CD14-positive monocyte (primary cell): ENCODE measurements around the gene LBHD2. TPM values are rescaled to one million over a fixed set of nuclear protein-coding genes. Genes with fewer than 3 reads are reported as not detected.

ENCODE experiments used
- DNase-seq, 3 donors: peaks; one replicate each; pipeline ENCODE4 v3.0.0-alpha.2; 2011 to 2022
- H2AFZ ChIP-seq: 2 replicates; pipeline ENCODE4 v1.6.0; 2012; ENCODE audit warnings: mild to moderate bottlenecking, low read depth, low read length, inconsistent platforms; ENCODE audit not compliant: insufficient read depth, poor library complexity, severe bottlenecking
- H3K27ac ChIP-seq, 2 donors: 1 replicate in 1 of 2; 2 replicates in 1 of 2; pipeline ENCODE4 v1.5.1; 2012 to 2013; ENCODE audit warnings: low read length in 2 of 2, control low read depth in 1 of 2, inconsistent platforms in 1 of 2, low read depth in 1 of 2, mild to moderate bottlenecking in 1 of 2
- H3K27me3 ChIP-seq, 2 donors: one replicate each; pipeline versions ENCODE4 v1.6.0 to v1.6.1; 2011 to 2013; ENCODE audit warnings: low read length in 2 of 2; ENCODE audit not compliant: control insufficient read depth in 2 of 2, insufficient read depth in 2 of 2
- H3K36me3 ChIP-seq, 2 donors: replicated peaks in 1 of 2; 1 replicate in 1 of 2; 2 replicates in 1 of 2; pipeline versions ENCODE4 v1.5.1 to v1.6.1; 2012 to 2013; ENCODE audit warnings: low read length in 2 of 2, control low read depth in 1 of 2, inconsistent platforms in 1 of 2, mild to moderate bottlenecking in 1 of 2; ENCODE audit not compliant: insufficient read depth in 2 of 2, control insufficient read depth in 1 of 2
- H3K4me1 ChIP-seq, 2 donors: 1 replicate in 1 of 2; 2 replicates in 1 of 2; pipeline versions ENCODE4 v1.5.1 to v1.6.1; 2012 to 2013; ENCODE audit warnings: low read length in 2 of 2, control low read depth in 1 of 2, inconsistent platforms in 1 of 2, mild to moderate bottlenecking in 1 of 2, moderate library complexity in 1 of 2; ENCODE audit not compliant: insufficient read depth in 2 of 2, control insufficient read depth in 1 of 2
- H3K4me2 ChIP-seq: replicated peaks from 2 replicates; pipeline ENCODE3; 2012; ENCODE audit warnings: low read length, moderate library complexity, mild to moderate bottlenecking; ENCODE audit not compliant: poor library complexity, severe bottlenecking; ENCODE audit errors: extremely low read depth
- H3K4me3 ChIP-seq, 3 experiments: fragments of 200-600 bp in 1 of 3; sonication (generic) in 1 of 3; replicated peaks in 1 of 3; 1 replicate in 2 of 3; 2 replicates in 1 of 3; pipeline ENCODE4 v1.5.1; 2011 to 2013; ENCODE audit warnings: low read length in 3 of 3, mild to moderate bottlenecking in 3 of 3, control low read depth in 2 of 3, low read depth in 2 of 3, inconsistent platforms in 1 of 3, moderate library complexity in 1 of 3
- H3K79me2 ChIP-seq: 2 replicates; pipeline ENCODE4 v1.6.0; 2012; ENCODE audit warnings: mild to moderate bottlenecking, control low read depth, inconsistent platforms, low read length, moderate library complexity; ENCODE audit not compliant: insufficient read depth
- H3K9ac ChIP-seq: 2 replicates; pipeline ENCODE4 v1.6.0; 2017; ENCODE audit warnings: low read length, mild to moderate bottlenecking; ENCODE audit not compliant: insufficient read depth, poor library complexity, severe bottlenecking
- H3K9me3 ChIP-seq, 2 donors: replicated peaks in 1 of 2; 1 replicate in 1 of 2; 2 replicates in 1 of 2; pipeline versions ENCODE4 v1.5.1 to v1.6.1; 2012 to 2013; ENCODE audit warnings: low read length in 2 of 2, control low read depth in 1 of 2; ENCODE audit not compliant: control insufficient read depth in 1 of 2, insufficient read depth in 1 of 2
- H4K20me1 ChIP-seq: 2 replicates; pipeline ENCODE4 v1.6.0; 2012; ENCODE audit warnings: mild to moderate bottlenecking, low read length, control low read depth, moderate library complexity; ENCODE audit not compliant: insufficient read depth
- H3K27ac Mint-ChIP-seq, 7 donors: one replicate each; pipeline ENCODE4 v1.8.0; 2020; ENCODE audit warnings: mild to moderate bottlenecking in 7 of 7, mixed read lengths in 7 of 7, moderate library complexity in 6 of 7, inconsistent platforms in 2 of 7
- H3K27me3 Mint-ChIP-seq, 3 donors: one replicate each; pipeline ENCODE4 v1.8.0; 2021 to 2022; ENCODE audit warnings: low read depth in 3 of 3, mild to moderate bottlenecking in 3 of 3, mixed read lengths in 3 of 3, moderate library complexity in 3 of 3, inconsistent platforms in 1 of 3
- H3K36me3 Mint-ChIP-seq, 2 donors: one replicate each; pipeline ENCODE4 v1.8.0; 2020; ENCODE audit warnings: mixed read lengths in 2 of 2, inconsistent platforms in 1 of 2, mild to moderate bottlenecking in 1 of 2
- H3K4me1 Mint-ChIP-seq: one replicate; pipeline ENCODE4 v1.8.0; 2020; ENCODE audit warnings: mild to moderate bottlenecking, mixed read lengths
- H3K4me3 Mint-ChIP-seq, 2 donors: one replicate each; pipeline ENCODE4 v1.8.0; 2020; ENCODE audit warnings: mild to moderate bottlenecking in 2 of 2, mixed read lengths in 2 of 2, moderate library complexity in 1 of 2
- H3K9me3 Mint-ChIP-seq, 7 donors: one replicate each; pipeline ENCODE4 v1.8.0; 2020 to 2022; ENCODE audit warnings: mixed read lengths in 7 of 7, mild to moderate bottlenecking in 6 of 7, moderate library complexity in 6 of 7, inconsistent platforms in 2 of 7
- CTCF ChIP-seq: fragments of 200-600 bp; IDR thresholded peaks from one replicate; pipeline ENCODE4 v1.8.0; 2022; ENCODE audit warnings: antibody characterized with exemption, mild to moderate bottlenecking
- WGBS: methylation state at CpG from one replicate; pipeline ENCODE4 v1.1.5; 2013; ENCODE audit warnings: missing lambda C conversion rate; ENCODE audit not compliant: insufficient coverage; 5-methylcytosine and 5-hydroxymethylcytosine counted together
- intact Hi-C, 2 donors: fragments of 100-400 bp; cut with micrococcal nuclease; formaldehyde crosslinking; loops; one replicate each; pipeline versions ENCODE4 v1.15.0 to v1.15.1; 2023
- polyA plus RNA-seq, 3 donors: library from polyadenylated mRNA; depleted of rRNA in 1 of 3; unstranded in 2 of 3; stranded (reverse) in 1 of 3; fragments of 300-500 nt in 2 of 3; fragments of >200 nt in 1 of 3; fragmentation: Illumina TruSeq in 2 of 3; gene quantifications; 1 replicate in 2 of 3; 2 replicates in 1 of 3; pipeline ENCODE4 v1.2.3, GENCODE V29; 2012 to 2021

LBHD2 gene
- polyA plus RNA-seq, 3 donors = not detected

GRCh38 chr14:103070971-103071542, 13.0 kb upstream of the LBHD2 start:
- Histone ChIP-seq H3K9ac (no peak overlapping the region), H3K4me2 (no peak overlapping the region), H3K4me1 (peaks cover 8 to 11% of the 10 kb centered on the region in 2 donors), H3K36me3 (no peaks in the 10 kb centered on the region), H4K20me1 (no peaks in the 10 kb centered on the region), H2AFZ (no peak overlapping the region), H3K27ac (no peak overlapping the region), H3K27me3 (peaks cover 0 to 15% of the 10 kb centered on the region in 2 donors), H3K9me3 (no peaks in the 10 kb centered on the region), H3K4me3 (no peak overlapping the region), H3K79me2 (no peaks in the 10 kb centered on the region)
- DNase-seq = peak in 1 of 3 donors; percentile 3
- no peak for TF ChIP-seq CTCF
- H3K27ac Mint-ChIP-seq = no peak overlapping the region
- H3K4me3 Mint-ChIP-seq = no peak overlapping the region
- 98% methylated on average over 17 of the region's 21 CpGs for WGBS
- peaks cover 0 to 2% (median 0%) of the 10 kb centered on the region in 7 donors for H3K9me3 Mint-ChIP-seq
- peaks cover 9 to 39% (median 21%) of the 10 kb centered on the region in 3 donors for H3K27me3 Mint-ChIP-seq
- no peaks in the 10 kb centered on the region for H3K36me3 Mint-ChIP-seq
- intact Hi-C loops = loop anchor here in 1 of 2 donors (10.0 kb wide), 1 partner anchor 114 kb away; no protein-coding TSS in a partner anchor
- H3K4me1 Mint-ChIP-seq = peaks cover 5% of the 10 kb centered on the region

GRCh38 chr14:103071544-103072251, 12.3 kb upstream of the LBHD2 start:
- H3K9ac ChIP-seq = no peak overlapping the region
- H3K4me1 ChIP-seq = peaks cover 9 to 12% of the 10 kb centered on the region in 2 donors
- peaks cover 0 to 21% of the 10 kb centered on the region in 2 donors for H3K27me3 ChIP-seq
- 81% methylated on average over 24 of the region's 32 CpGs for WGBS
- Mint-ChIP-seq H3K36me3 (no peaks in the 10 kb centered on the region), H3K9me3 (peaks cover 0 to 3% (median 0%) of the 10 kb centered on the region in 7 donors), H3K4me1 (peaks cover 5% of the 10 kb centered on the region), H3K4me3 (no peak overlapping the region), H3K27ac (no peak overlapping the region), H3K27me3 (peaks cover 7 to 45% (median 27%) of the 10 kb centered on the region in 3 donors)
- H3K79me2 ChIP-seq = no peaks in the 10 kb centered on the region
- H3K27ac ChIP-seq = no peak overlapping the region
- no peaks in the 10 kb centered on the region for H3K9me3 ChIP-seq
- peak in 1 of 3 donors; percentile 4 for DNase-seq
- H4K20me1 ChIP-seq = no peaks in the 10 kb centered on the region
- H3K4me2 ChIP-seq = no peak overlapping the region
- H2AFZ ChIP-seq = no peak overlapping the region
- intact Hi-C loops = loop anchor here in 1 of 2 donors (10.0 kb wide), 1 partner anchor 113 kb away; no protein-coding TSS in a partner anchor
- H3K4me3 ChIP-seq = no peak overlapping the region
- H3K36me3 ChIP-seq = no peaks in the 10 kb centered on the region
- no peak for TF ChIP-seq CTCF
